H9 (cell line): ENCODE data around the gene HES3. TPM values are rescaled to one million over a fixed set of nuclear protein-coding genes. Genes with fewer than 3 reads are reported as not detected.

Experiments used
- DNase-seq: peaks from one replicate; pipeline ENCODE4 v3.0.0-alpha.2; 2017
- H2AFZ ChIP-seq: one replicate; pipeline ENCODE4 v1.6.1; 2013; ENCODE audit warnings: mild to moderate bottlenecking, low read length, control low read depth, moderate library complexity
- H2AK5ac ChIP-seq: 2 replicates; pipeline ENCODE4 v1.6.1; 2013; ENCODE audit warnings: low read length, control low read depth, mixed read lengths; ENCODE audit not compliant: insufficient read length
- H2BK120ac ChIP-seq: one replicate; pipeline ENCODE4 v1.6.1; 2013; ENCODE audit warnings: low read depth, mild to moderate bottlenecking, low read length, control low read depth, inconsistent platforms; ENCODE audit not compliant: poor library complexity, severe bottlenecking
- H2BK12ac ChIP-seq: 2 replicates; pipeline ENCODE4 v1.6.1; 2013; ENCODE audit warnings: low read length, control low read depth, mixed read lengths, low read depth; ENCODE audit not compliant: insufficient read length
- H2BK15ac ChIP-seq: 2 replicates; pipeline ENCODE4 v1.6.1; 2013; ENCODE audit warnings: low read depth, low read length, control low read depth
- H2BK20ac ChIP-seq: one replicate; pipeline ENCODE4 v1.6.1; 2013; ENCODE audit warnings: low read depth, mild to moderate bottlenecking, low read length, control low read depth, inconsistent platforms; ENCODE audit not compliant: poor library complexity, severe bottlenecking
- H2BK5ac ChIP-seq: 2 replicates; pipeline ENCODE4 v1.6.1; 2013; ENCODE audit warnings: low read length, control low read depth, mixed read lengths; ENCODE audit not compliant: insufficient read length
- H3K14ac ChIP-seq: 2 replicates; pipeline ENCODE4 v1.6.1; 2013; ENCODE audit warnings: low read length, control low read depth; ENCODE audit not compliant: insufficient read depth
- H3K18ac ChIP-seq: 2 replicates; pipeline ENCODE4 v1.6.1; 2013; ENCODE audit warnings: low read depth, mild to moderate bottlenecking, mixed read lengths, low read length, control low read depth; ENCODE audit not compliant: insufficient read length
- H3K23ac ChIP-seq: 2 replicates; pipeline ENCODE4 v1.6.1; 2013; ENCODE audit warnings: low read length, control low read depth, mixed read lengths, low read depth; ENCODE audit not compliant: insufficient read length
- H3K23me2 ChIP-seq: 2 replicates; pipeline ENCODE4 v1.6.1; 2013; ENCODE audit warnings: low read depth, mild to moderate bottlenecking, mixed read lengths, low read length, control low read depth; ENCODE audit not compliant: insufficient read length, poor library complexity, severe bottlenecking
- H3K27ac ChIP-seq: 2 replicates; pipeline ENCODE4 v1.5.1; 2013; ENCODE audit warnings: low read length, control low read depth, mixed read lengths, low read depth; ENCODE audit not compliant: insufficient read length
- H3K27me3 ChIP-seq: 2 replicates; pipeline ENCODE4 v1.6.1; 2013; ENCODE audit warnings: low read length, control low read depth, inconsistent platforms; ENCODE audit not compliant: insufficient read depth
- H3K4ac ChIP-seq: 2 replicates; pipeline ENCODE4 v1.6.1; 2013; ENCODE audit warnings: low read depth, mild to moderate bottlenecking, control low read depth, inconsistent platforms, low read length, moderate library complexity
- H3K4me1 ChIP-seq: 2 replicates; pipeline ENCODE4 v1.6.1; 2013; ENCODE audit warnings: low read length, control low read depth, inconsistent platforms; ENCODE audit not compliant: insufficient read depth
- H3K4me2 ChIP-seq: 2 replicates; pipeline ENCODE4 v1.6.1; 2013; ENCODE audit warnings: low read length, control low read depth, mixed read lengths; ENCODE audit not compliant: insufficient read length, insufficient read depth
- H3K56ac ChIP-seq: 2 replicates; pipeline ENCODE4 v1.6.1; 2013; ENCODE audit warnings: low read depth, mild to moderate bottlenecking, mixed read lengths, low read length, control low read depth; ENCODE audit not compliant: insufficient read length
- H3K79me1 ChIP-seq: 2 replicates; pipeline ENCODE4 v1.6.1; 2013; ENCODE audit warnings: low read depth, mild to moderate bottlenecking, moderate library complexity, low read length, control low read depth, inconsistent platforms; ENCODE audit not compliant: insufficient read depth, poor library complexity, severe bottlenecking
- H3K79me2 ChIP-seq: 2 replicates; pipeline ENCODE4 v1.6.1; 2013; ENCODE audit warnings: low read length, control low read depth, inconsistent platforms; ENCODE audit not compliant: insufficient read depth
- H3K9ac ChIP-seq: 2 replicates; pipeline ENCODE4 v1.6.1; 2013; ENCODE audit warnings: low read length, control low read depth, mixed read lengths; ENCODE audit not compliant: insufficient read length; ENCODE audit errors: extremely low read depth
- H3K9me3 ChIP-seq: one replicate; pipeline ENCODE4 v1.6.1; 2013; ENCODE audit warnings: low read depth, low read length, inconsistent platforms; ENCODE audit not compliant: control insufficient read depth
- H3T11ph ChIP-seq: one replicate; pipeline ENCODE4 v1.6.1; 2013; ENCODE audit warnings: mild to moderate bottlenecking, low read length, control low read depth, inconsistent platforms
- H4K20me1 ChIP-seq: one replicate; pipeline ENCODE4 v1.6.1; 2013; ENCODE audit not compliant: control insufficient read depth, insufficient read length, insufficient read depth
- H4K5ac ChIP-seq: 2 replicates; pipeline ENCODE4 v1.6.1; 2013; ENCODE audit warnings: low read depth, mild to moderate bottlenecking, mixed read lengths, low read length, control low read depth; ENCODE audit not compliant: insufficient read length
- H4K8ac ChIP-seq: replicated peaks from 2 replicates; pipeline ENCODE4 v1.6.1; 2013; ENCODE audit warnings: low read length, control low read depth, mixed read lengths, low read depth; ENCODE audit not compliant: insufficient read length
- H4K91ac ChIP-seq: 2 replicates; pipeline ENCODE4 v1.6.1; 2013; ENCODE audit warnings: low read depth, mild to moderate bottlenecking, moderate library complexity, mixed read lengths, low read length, control low read depth; ENCODE audit not compliant: insufficient read length
- H3K27ac Mint-ChIP-seq, 3 experiments: 2 replicates in 2 of 3; 3 replicates in 1 of 3; pipeline ENCODE4 v1.8.0; 2020 to 2021; ENCODE audit warnings: mixed read lengths in 3 of 3, mild to moderate bottlenecking in 1 of 3, moderate library complexity in 1 of 3
- H3K27me3 Mint-ChIP-seq: 2 replicates; pipeline ENCODE4 v1.8.0; 2021; ENCODE audit warnings: low read depth, mild to moderate bottlenecking, moderate library complexity, mixed read lengths
- H3K36me3 Mint-ChIP-seq, 3 experiments: 2 replicates in 2 of 3; 3 replicates in 1 of 3; pipeline ENCODE4 v1.8.0; 2020 to 2021; ENCODE audit warnings: low read depth in 3 of 3, mixed read lengths in 3 of 3; ENCODE audit not compliant: insufficient read depth in 1 of 3
- H3K4me1 Mint-ChIP-seq, 2 experiments: 2 replicates each; pipeline ENCODE4 v1.8.0; 2020; ENCODE audit warnings: mixed read lengths in 2 of 2
- H3K4me3 Mint-ChIP-seq, 2 experiments: 2 replicates in 1 of 2; 3 replicates in 1 of 2; pipeline ENCODE4 v1.8.0; 2020 to 2021; ENCODE audit warnings: mild to moderate bottlenecking in 2 of 2, mixed read lengths in 2 of 2, moderate library complexity in 1 of 2
- H3K9me3 Mint-ChIP-seq, 2 experiments: 2 replicates in 1 of 2; 3 replicates in 1 of 2; pipeline ENCODE4 v1.8.0; 2020; ENCODE audit warnings: mild to moderate bottlenecking in 2 of 2, mixed read lengths in 2 of 2, moderate library complexity in 1 of 2
- WGBS: extraction: QIAGEN DNeasy Blood & Tissue Kit; methylation state at CpG from one replicate; pipeline ENCODE4 v1.1.7; 2013; ENCODE audit warnings: missing lambda C conversion rate, low lambda C conversion rate, mixed read lengths; ENCODE audit not compliant: insufficient read length; ENCODE audit errors: extremely low coverage; 5-methylcytosine and 5-hydroxymethylcytosine counted together
- total RNA-seq: library from RNA; stranded (reverse); gene quantifications from 2 replicates; pipeline ENCODE4 v1.2.1, GENCODE V29; 2021
- TF ChIP-seq, protein P1 (sequence below): fragments of 200-600 bp; sonication (generic); conservative IDR thresholded peaks from 3 replicates; pipeline ENCODE4 v1.8.0; 2021; ENCODE audit warnings: antibody characterized with exemption, mild to moderate bottlenecking

HES3 gene
- total RNA-seq, 1 experiment from 2014 or later: 89.9 TPM

DNA sequence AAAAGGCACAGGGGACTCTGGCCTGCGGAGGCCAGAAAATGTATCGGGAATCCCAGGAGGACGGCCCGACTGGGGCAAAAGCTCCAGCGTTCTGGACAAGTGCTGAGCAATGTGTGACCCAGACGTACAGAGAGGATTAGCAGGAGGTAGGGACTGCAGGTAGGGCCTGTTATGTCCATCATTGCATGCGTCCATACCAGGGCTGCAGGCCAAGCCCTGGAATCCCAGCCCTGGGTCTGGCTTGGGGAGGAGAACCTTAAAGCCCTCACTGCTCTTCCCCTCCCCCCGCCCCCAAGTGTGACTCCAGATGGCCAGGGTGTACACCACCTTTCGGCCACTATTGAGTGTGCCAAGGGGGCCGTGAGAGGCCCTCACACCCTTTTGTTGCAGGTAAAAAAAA is 36.1 kb upstream of the HES3 start:
- no peak overlapping the region for H3K56ac ChIP-seq
- Mint-ChIP-seq H3K9me3 (no peaks in the 10 kb centered on the region), H3K27me3 (peaks cover 43% of the 10 kb centered on the region), H3K4me3 (peak overlapping the region in 1 of 2 experiments; percentile 60; a peak in 3 of 5 replicates), H3K36me3 (no peaks in the 10 kb centered on the region), H3K4me1 (peaks cover 7 to 27% of the 10 kb centered on the region in 2 experiments), H3K27ac (no peak overlapping the region)
- H4K5ac ChIP-seq: no peak overlapping the region
- no peaks in the 10 kb centered on the region for H3K79me1 ChIP-seq
- no peak overlapping the region for H3K18ac ChIP-seq
- no peak overlapping the region for H2BK15ac ChIP-seq
- no peaks in the 10 kb centered on the region for H3K4me1 ChIP-seq
- H2AK5ac ChIP-seq: no peak overlapping the region
- no peak overlapping the region for H4K8ac ChIP-seq
- H2BK12ac ChIP-seq: no peak overlapping the region
- H3K4me2 ChIP-seq: no peak overlapping the region
- H3K27ac ChIP-seq: no peak overlapping the region
- no peaks in the 10 kb centered on the region for H3K9me3 ChIP-seq
- TF ChIP-seq, protein P1, sequence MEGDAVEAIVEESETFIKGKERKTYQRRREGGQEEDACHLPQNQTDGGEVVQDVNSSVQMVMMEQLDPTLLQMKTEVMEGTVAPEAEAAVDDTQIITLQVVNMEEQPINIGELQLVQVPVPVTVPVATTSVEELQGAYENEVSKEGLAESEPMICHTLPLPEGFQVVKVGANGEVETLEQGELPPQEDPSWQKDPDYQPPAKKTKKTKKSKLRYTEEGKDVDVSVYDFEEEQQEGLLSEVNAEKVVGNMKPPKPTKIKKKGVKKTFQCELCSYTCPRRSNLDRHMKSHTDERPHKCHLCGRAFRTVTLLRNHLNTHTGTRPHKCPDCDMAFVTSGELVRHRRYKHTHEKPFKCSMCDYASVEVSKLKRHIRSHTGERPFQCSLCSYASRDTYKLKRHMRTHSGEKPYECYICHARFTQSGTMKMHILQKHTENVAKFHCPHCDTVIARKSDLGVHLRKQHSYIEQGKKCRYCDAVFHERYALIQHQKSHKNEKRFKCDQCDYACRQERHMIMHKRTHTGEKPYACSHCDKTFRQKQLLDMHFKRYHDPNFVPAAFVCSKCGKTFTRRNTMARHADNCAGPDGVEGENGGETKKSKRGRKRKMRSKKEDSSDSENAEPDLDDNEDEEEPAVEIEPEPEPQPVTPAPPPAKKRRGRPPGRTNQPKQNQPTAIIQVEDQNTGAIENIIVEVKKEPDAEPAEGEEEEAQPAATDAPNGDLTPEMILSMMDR: no peak
- no peak overlapping the region for H2AFZ ChIP-seq
- H4K20me1 ChIP-seq: no peaks in the 10 kb centered on the region
- no peak overlapping the region for H2BK20ac ChIP-seq
- H3K79me2 ChIP-seq: no peaks in the 10 kb centered on the region
- no peak overlapping the region for H3K4ac ChIP-seq
- H4K91ac ChIP-seq: no peak overlapping the region
- H3K23ac ChIP-seq: no peak overlapping the region
- H3K9ac ChIP-seq: no peak overlapping the region
- no CpG with 5 or more reads among the region's 10 CpGs for WGBS
- H3T11ph ChIP-seq: no peak overlapping the region
- H3K14ac ChIP-seq: no peak overlapping the region
- H2BK120ac ChIP-seq: no peak overlapping the region
- peaks cover 19% of the 10 kb centered on the region for H3K23me2 ChIP-seq
- H2BK5ac ChIP-seq: no peak overlapping the region
- no peaks in the 10 kb centered on the region; the same call in 1 of the 2 replicates for H3K27me3 ChIP-seq
- no peak for DNase-seq
